ENCODE results near the gene TSHR. TPM values are rescaled to one million over a fixed set of nuclear protein-coding genes. Genes with fewer than 3 reads are reported as not detected.
"Not testable (repeated sequence)": the region's sequence is repeated elsewhere in the genome, so short reads cannot be mapped to it uniquely, and the experiment has no call there.

TSHR gene
- total RNA-seq, 1 donor from 2014 or later: not detected

- Mint-ChIP-seq H3K9me3 (ENCODE audit: low read depth) (no peaks in the 10 kb centered on the region), H3K27me3 (no peaks in the 10 kb centered on the region), H3K27ac (no peak overlapping the region), H3K4me3 (ENCODE audit: low read depth) (no peak overlapping the region), H3K36me3 (ENCODE audit: insufficient read depth) (no peaks in the 10 kb centered on the region), H3K4me1 (ENCODE audit: low read depth) (no peaks in the 10 kb centered on the region)
- TF ChIP-seq CTCF (IDR thresholded peaks at IDR 0.05; ENCODE audit: unreplicated experiment): no peak
- no peak for DNase-seq (ENCODE audit: low spot score, unreplicated experiment)
These were observed 50.8 kb downstream of the TSHR start for GRCh38 chr14:81006266-81006665.

GRCh38 chr14:81007131-81007530, 51.7 kb downstream of the TSHR start:
- no peaks in the 10 kb centered on the region for H3K9me3 Mint-ChIP-seq (ENCODE audit: low read depth)
- no peak for TF ChIP-seq CTCF (IDR thresholded peaks at IDR 0.05; ENCODE audit: unreplicated experiment)
- DNase-seq (ENCODE audit: low spot score, unreplicated experiment): no peak
- no peaks in the 10 kb centered on the region for H3K4me1 Mint-ChIP-seq (ENCODE audit: low read depth)
- H3K36me3 Mint-ChIP-seq (ENCODE audit: insufficient read depth): no peaks in the 10 kb centered on the region
- H3K27me3 Mint-ChIP-seq: no peaks in the 10 kb centered on the region
- no peak overlapping the region for H3K27ac Mint-ChIP-seq
- no peak overlapping the region for H3K4me3 Mint-ChIP-seq (ENCODE audit: low read depth)

GRCh38 chr14:81009346-81009745, 53.9 kb downstream of the TSHR start:
- Mint-ChIP-seq H3K36me3 (ENCODE audit: insufficient read depth) (no peaks in the 10 kb centered on the region), H3K27me3 (no peaks in the 10 kb centered on the region), H3K4me1 (ENCODE audit: low read depth) (no peaks in the 10 kb centered on the region), H3K27ac (no peak overlapping the region), H3K9me3 (ENCODE audit: low read depth) (peaks cover 3% of the 10 kb centered on the region), H3K4me3 (ENCODE audit: low read depth) (no peak overlapping the region)
- TF ChIP-seq CTCF (IDR thresholded peaks at IDR 0.05; ENCODE audit: unreplicated experiment): no peak
- no peak for DNase-seq (ENCODE audit: low spot score, unreplicated experiment)

- H3K4me3 Mint-ChIP-seq (ENCODE audit: low read depth): no peak overlapping the region
- no peaks in the 10 kb centered on the region for H3K4me1 Mint-ChIP-seq (ENCODE audit: low read depth)
- no peak for TF ChIP-seq CTCF (IDR thresholded peaks at IDR 0.05; ENCODE audit: unreplicated experiment)
- H3K9me3 Mint-ChIP-seq (ENCODE audit: low read depth): peaks cover 3% of the 10 kb centered on the region
- no peaks in the 10 kb centered on the region for H3K36me3 Mint-ChIP-seq (ENCODE audit: insufficient read depth)
- H3K27ac Mint-ChIP-seq: no peak overlapping the region
- H3K27me3 Mint-ChIP-seq: no peaks in the 10 kb centered on the region
- DNase-seq (ENCODE audit: low spot score, unreplicated experiment): no peak
These were observed 62.8 kb downstream of the TSHR start for GRCh38 chr14:81018251-81018650.

- no peaks in the 10 kb centered on the region for H3K4me1 Mint-ChIP-seq (ENCODE audit: low read depth)
- TF ChIP-seq CTCF (IDR thresholded peaks at IDR 0.05; ENCODE audit: unreplicated experiment): no peak
- no peaks in the 10 kb centered on the region for H3K36me3 Mint-ChIP-seq (ENCODE audit: insufficient read depth)
- H3K9me3 Mint-ChIP-seq (ENCODE audit: low read depth): no peaks in the 10 kb centered on the region
- no peak for DNase-seq (ENCODE audit: low spot score, unreplicated experiment)
- no peaks in the 10 kb centered on the region for H3K27me3 Mint-ChIP-seq
- H3K4me3 Mint-ChIP-seq (ENCODE audit: low read depth): no peak overlapping the region
- no peak overlapping the region for H3K27ac Mint-ChIP-seq
These were observed 63.3 kb downstream of the TSHR start for GRCh38 chr14:81018684-81019083.

- H3K27ac Mint-ChIP-seq; H3K4me1 Mint-ChIP-seq (ENCODE audit: low read depth); H3K9me3 Mint-ChIP-seq (ENCODE audit: low read depth); H3K27me3 Mint-ChIP-seq; DNase-seq (ENCODE audit: low spot score, unreplicated experiment); H3K4me3 Mint-ChIP-seq (ENCODE audit: low read depth); H3K36me3 Mint-ChIP-seq (ENCODE audit: insufficient read depth): not testable (repeated sequence)
These were observed 63.7 kb downstream of the TSHR start for GRCh38 chr14:81019113-81019512.
